G401 (cell line): Measurements from ENCODE around the gene NCKAP5. TPM values are rescaled to one million over a fixed set of nuclear protein-coding genes. Genes with fewer than 3 reads are reported as not detected.

Experiments
- DNase-seq: peaks from one replicate; pipeline ENCODE4 v3.0.0-alpha.2; 2015; ENCODE audit warnings: low spot score
- in situ Hi-C: cut with HindIII; loops from 2 replicates; pipeline ENCODE4 v1.10.0; 2016; ENCODE audit warnings: low sequenced_read_pairs, mixed read lengths
- total RNA-seq: library from RNA; depleted of rRNA; stranded (reverse); fragments of >200 nt; shearing (Covaris generic); gene quantifications from 2 replicates; pipeline ENCODE4 v1.2.3, GENCODE V29; 2014

NCKAP5 gene
- total RNA-seq, 1 experiment from 2014 or later, result not detected

- DNase-seq, result no peak
- in situ Hi-C loops, result no loop called here
These were observed 522.5 kb downstream of the NCKAP5 start for GRCh38 chr2:133045787-133046186.

- in situ Hi-C loops, result no loop called here
- no peak for DNase-seq
These were observed 523.7 kb downstream of the NCKAP5 start for GRCh38 chr2:133044556-133044955.

GRCh38 chr2:133040170-133040569 is 528.1 kb downstream of the NCKAP5 start:
- in situ Hi-C loops, result no loop called here
- DNase-seq, result no peak

GRCh38 chr2:133039531-133039930 is 528.7 kb downstream of the NCKAP5 start:
- DNase-seq, result no peak
- in situ Hi-C loops, result no loop called here

GRCh38 chr2:133026536-133027177 is 541.6 kb downstream of the NCKAP5 start:
- DNase-seq, result no peak
- in situ Hi-C loops, result no loop called here

- in situ Hi-C loops, result no loop called here
- no peak for DNase-seq
These were observed 543.3 kb downstream of the NCKAP5 start for GRCh38 chr2:133025004-133025403.

GRCh38 chr2:133012847-133013734 is 555.2 kb downstream of the NCKAP5 start:
- in situ Hi-C loops, result no loop called here
- DNase-seq, result no peak

GRCh38 chr2:133004623-133005022 is 563.6 kb downstream of the NCKAP5 start:
- DNase-seq, result no peak
- in situ Hi-C loops, result no loop called here

- in situ Hi-C loops, result no loop called here
- DNase-seq, result no peak
These were observed 568.8 kb downstream of the NCKAP5 start for GRCh38 chr2:132999421-132999820.

- in situ Hi-C loops, result no loop called here
- no peak for DNase-seq
These were observed 570.0 kb downstream of the NCKAP5 start for GRCh38 chr2:132998221-132998620.

GRCh38 chr2:132991471-132992045 is 576.7 kb downstream of the NCKAP5 start:
- in situ Hi-C loops, result no loop called here
- no peak for DNase-seq

- in situ Hi-C loops, result no loop called here
- DNase-seq, result no peak
These were observed 583.5 kb downstream of the NCKAP5 start for GRCh38 chr2:132984731-132985130.

GRCh38 chr2:132980304-132980703 is 588.0 kb downstream of the NCKAP5 start:
- DNase-seq, result no peak
- in situ Hi-C loops, result no loop called here

- in situ Hi-C loops, result no loop called here
- no peak for DNase-seq
These were observed 588.7 kb downstream of the NCKAP5 start for GRCh38 chr2:132979339-132980093.

- in situ Hi-C loops, result no loop called here
- no peak for DNase-seq
These were observed 589.4 kb downstream of the NCKAP5 start for GRCh38 chr2:132978840-132979239.

GRCh38 chr2:132977812-132978529 is 590.3 kb downstream of the NCKAP5 start:
- DNase-seq, result no peak
- in situ Hi-C loops, result no loop called here

GRCh38 chr2:132975193-132976105 is 592.8 kb downstream of the NCKAP5 start:
- in situ Hi-C loops, result no loop called here
- DNase-seq, result no peak

- DNase-seq, result no peak
- in situ Hi-C loops, result no loop called here
These were observed 593.7 kb downstream of the NCKAP5 start for GRCh38 chr2:132974467-132975095.
